GM18861 (cell line): ENCODE data around the gene FFAR3.
"Not testable (repeated sequence)": the region's sequence is repeated elsewhere in the genome, so short reads cannot be mapped to it uniquely, and the experiment has no call there.

Experiments used
- ATAC-seq: cut with Tn5 transposase; IDR thresholded peaks from one replicate; pipeline ENCODE4 v1.9.1; 2021; ENCODE audit not compliant: unreplicated experiment

Gene FFAR3

DNA sequence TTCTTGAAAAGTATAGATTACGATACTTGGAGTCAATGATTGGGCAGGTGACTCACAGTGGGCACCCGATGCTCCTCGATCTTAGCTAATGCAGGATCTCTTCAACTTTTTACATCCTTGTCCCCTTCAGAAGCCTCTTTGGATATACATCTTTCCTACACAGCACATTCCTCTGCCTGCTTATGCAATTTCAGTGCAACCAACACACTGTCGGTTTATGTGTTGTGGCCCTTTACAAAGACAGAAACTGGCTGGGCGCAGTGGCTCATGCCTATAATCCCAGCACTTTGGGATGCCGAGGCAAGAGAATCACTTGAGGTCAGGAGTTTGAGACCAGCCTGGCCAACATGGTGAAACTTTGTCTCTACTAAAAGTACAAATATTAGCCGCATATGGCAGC is 15.2 kb downstream of the FFAR3 start:
- ATAC-seq: no peak

DNA sequence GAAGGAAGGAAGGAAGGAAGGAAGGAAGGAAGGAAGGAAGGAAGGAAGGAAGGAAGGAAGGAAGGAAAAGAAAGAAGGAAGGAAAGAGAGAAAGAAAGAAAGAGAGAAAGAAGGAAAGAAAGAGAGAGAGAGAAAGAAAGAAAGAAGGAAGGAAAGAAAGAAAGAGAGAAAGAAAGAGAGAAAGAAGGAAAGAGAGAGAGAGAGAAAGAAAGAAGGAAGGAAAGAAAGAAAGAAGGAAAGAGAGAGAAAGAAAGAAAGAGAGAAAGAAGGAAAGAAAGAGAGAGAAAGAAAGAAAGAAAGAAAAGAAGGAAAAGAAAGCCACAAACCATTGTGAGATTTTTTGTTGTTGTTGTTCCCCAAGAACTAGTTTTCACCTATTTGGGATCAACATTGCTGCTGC is 15.8 kb downstream of the FFAR3 start:
- not testable (repeated sequence) for ATAC-seq

GRCh38 chr19:35375505-35376307 is 17.4 kb downstream of the FFAR3 start:
- ATAC-seq: no peak

GRCh38 chr19:35377656-35378055 is 19.4 kb downstream of the FFAR3 start:
- no peak for ATAC-seq

DNA sequence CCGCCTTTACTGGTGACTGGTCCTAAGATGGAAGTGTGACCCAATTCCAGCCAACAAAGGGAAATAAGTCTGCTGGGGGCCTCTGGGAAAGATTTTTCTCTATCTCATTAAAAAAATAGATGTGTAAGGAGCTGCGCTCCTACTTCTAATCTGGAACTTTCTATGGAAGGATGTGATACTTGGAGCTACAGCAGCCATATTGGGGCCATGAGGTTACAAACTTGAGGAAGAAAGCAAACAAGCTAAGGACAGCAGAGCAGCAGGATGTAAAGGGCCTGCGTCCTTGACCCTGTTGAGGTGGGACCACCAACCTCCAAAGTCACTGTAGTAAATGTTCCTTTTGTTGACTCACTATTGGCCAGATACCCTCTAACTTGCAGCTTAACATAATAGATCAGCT is 20.1 kb downstream of the FFAR3 start:
- no peak for ATAC-seq

DNA sequence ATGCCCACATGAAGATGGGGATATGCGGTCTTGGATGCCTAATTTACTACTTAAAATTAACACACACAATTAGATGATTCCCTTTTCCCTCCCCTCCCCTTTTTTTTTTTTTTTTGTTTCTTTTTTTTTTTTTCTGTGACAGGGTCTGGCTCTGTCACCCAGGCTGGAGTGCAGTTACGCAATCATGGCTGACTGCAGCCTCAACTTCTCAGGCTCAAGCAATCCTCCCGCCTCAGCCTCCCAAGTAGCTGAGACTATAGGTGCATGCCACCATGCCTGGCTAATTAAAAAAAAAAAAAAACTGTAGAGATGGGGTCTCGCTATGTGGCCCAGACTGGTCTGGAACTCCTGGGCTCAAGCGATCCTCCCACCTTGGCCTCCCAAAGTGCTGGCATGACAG is 21.3 kb downstream of the FFAR3 start:
- not testable (repeated sequence) for ATAC-seq

GRCh38 chr19:35379992-35380391 is 21.7 kb downstream of the FFAR3 start:
- ATAC-seq: no peak

GRCh38 chr19:35380450-35381124 is 22.3 kb downstream of the FFAR3 start:
- no peak for ATAC-seq

DNA sequence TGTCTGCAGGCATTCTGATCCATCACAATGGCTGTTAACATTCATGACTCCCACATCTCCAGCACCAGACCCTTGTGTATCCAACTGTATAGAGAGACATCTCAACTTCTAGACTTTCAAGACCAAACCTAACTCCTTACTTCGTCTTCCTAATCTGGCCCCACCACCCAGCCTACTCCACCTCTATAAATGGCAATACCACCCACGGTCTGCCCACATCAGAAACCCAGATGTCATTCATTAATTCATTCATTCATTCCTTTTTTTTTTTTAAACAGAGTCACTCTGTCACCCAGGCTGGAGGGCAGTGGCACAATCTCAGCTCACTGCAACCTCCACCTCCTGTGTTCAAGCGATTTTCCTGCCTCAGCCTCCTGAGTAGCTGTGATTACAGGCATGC is 23.1 kb downstream of the FFAR3 start:
- no peak for ATAC-seq

DNA sequence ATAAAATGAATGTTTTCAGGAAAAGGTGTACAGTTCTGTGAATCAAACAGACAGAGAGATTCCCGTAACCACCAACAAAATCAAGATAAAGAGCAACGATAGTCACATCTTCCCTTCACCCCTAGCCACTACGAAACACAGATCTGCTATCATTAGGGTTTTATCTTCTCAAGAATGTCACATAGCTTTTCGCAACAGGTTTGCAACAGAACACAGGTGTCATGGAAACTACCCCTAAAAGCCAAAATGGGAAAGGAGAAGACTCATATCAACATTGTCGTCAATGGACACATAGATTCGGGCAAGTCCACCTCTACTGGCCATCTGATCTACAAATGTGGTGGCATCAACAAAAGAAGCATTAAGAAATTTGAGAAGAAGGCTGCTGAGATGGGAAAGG is 23.7 kb downstream of the FFAR3 start:
- no peak for ATAC-seq

- ATAC-seq: no peak
Measured at GRCh38 chr19:35383536-35383935, 25.3 kb downstream of the FFAR3 start.

DNA sequence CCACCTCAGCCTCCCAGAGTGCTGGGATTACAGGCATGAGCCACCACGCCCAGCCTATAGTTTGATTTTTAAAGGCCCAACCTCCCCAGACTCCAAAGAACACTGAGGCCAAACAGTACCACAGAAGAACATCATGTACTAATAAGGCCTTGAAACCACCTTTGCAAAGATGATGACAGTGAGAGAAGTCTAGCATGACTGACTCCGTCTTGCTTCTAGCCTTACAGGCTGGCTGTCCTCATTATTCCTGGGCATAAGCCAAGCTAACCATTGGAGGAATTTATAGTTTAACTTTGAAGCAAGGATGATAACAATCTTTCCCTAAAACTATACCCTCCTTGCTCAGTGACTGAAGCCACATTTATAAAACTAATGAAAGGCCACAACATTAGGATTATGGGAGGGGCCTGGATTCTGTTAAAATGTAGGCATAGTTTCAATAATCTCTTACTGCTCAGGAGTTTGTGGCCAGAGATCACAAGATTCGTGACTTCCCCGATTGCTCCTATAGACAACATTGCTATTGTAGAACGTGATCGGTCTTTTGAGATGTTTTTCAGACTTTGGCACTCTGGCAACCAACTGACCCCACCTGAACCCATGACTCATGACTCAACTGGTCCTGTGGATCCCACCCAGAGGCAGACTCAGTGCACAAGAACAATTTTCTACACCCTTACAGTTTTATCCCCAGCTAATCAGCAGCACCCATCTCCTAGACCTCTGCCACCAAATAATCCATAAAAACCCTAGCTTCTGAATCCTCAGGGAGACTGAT is 30.2 kb downstream of the FFAR3 start:
- no peak for ATAC-seq

DNA sequence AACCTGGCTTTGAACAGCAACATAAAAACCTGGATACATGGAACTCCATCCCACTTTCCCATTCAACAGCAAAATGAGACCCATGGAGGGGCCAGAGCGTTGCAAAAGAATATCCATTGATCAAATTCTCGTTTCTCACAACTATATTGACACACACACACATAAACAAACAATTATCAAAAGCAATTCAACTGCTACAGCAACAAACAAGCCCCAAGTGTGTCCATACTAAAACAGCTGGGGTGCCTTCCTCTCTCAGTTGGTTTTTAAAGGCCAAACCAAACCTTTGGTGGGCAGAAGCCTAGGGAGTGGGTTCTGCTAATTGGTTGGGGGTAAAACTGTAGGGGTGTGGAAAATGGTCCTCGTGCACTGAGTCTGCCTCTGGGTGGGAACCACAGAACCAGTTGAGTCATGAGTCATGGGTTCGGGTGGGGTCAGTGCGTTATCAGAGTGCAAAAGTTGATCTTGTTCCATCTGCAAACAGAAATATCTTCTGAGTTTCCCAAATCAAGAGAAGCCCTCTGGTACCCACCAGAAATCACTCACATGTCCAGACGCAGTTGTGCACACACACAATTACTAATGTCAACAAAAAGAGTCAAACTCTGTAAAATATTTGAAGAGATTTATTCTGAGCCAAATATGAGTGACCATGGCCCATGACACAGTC is 31.1 kb downstream of the FFAR3 start:
- ATAC-seq: no peak

- ATAC-seq: no peak
Measured at GRCh38 chr19:35392742-35393715, 34.8 kb downstream of the FFAR3 start.

DNA sequence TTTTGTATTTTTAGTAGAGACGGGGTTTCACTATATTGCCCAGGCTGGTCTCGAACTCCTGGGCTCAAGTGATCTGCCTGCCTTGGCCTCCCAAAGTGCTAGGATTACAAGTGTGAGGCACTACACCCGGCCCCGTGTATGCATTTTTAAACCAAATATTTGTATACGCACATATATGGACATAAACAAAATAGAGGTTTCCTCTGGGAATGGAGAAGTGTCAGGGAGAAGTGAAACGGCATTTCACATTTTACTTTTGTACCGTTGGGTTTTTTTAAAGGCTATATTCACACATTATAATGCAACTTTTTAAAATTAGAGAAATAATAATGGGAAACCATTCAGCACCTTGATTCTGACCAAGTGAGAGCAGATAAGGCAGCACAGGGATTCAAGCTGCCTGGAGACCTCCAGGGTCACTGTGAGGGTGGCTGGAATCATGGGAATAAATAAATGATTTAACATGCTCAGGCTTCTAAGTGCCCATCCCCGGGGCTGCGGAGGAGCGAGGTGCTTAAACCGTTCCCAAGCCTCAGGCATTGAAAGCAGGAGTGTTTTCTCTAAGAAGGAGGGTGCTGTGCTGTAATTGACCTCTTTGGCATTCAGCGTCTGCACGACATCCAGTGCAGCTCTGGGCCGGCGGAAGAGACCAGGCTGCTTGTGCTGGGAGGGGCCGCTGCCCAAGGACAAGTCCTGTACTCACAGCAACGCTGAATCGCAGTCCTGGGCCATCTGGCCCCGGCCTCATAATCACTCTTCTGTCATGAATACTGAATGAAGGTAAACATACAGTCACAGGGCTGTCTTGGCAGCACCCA is 37.3 kb downstream of the FFAR3 start:
- no peak for ATAC-seq

GRCh38 chr19:35396240-35396885 is 38.1 kb downstream of the FFAR3 start:
- no peak for ATAC-seq

GRCh38 chr19:35397064-35397463 is 38.8 kb downstream of the FFAR3 start:
- no peak for ATAC-seq

- ATAC-seq: no peak
Measured at GRCh38 chr19:35398570-35398969, 40.3 kb downstream of the FFAR3 start.

DNA sequence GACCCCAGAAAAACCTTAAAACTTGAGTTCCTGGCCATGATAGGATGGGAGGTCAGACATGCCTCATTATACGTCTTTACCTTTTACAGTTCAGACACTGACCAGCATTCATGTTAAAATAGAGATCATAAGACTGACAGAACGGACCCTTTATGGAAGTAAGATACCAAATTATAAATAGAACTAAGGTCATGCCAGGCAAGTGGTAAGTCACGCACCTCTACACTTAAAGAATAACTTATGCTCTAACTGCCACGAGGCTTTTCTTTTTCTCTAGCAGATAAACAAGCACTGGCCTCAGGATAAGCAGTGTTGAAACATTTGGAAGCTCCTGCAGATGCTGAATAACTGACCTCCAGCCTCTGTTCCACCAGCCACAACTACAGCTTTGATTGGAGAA is 41.0 kb downstream of the FFAR3 start:
- ATAC-seq: no peak
